ENCODE results near the gene CCDC81. TPM values are rescaled to one million over a fixed set of nuclear protein-coding genes. Genes with fewer than 3 reads are reported as not detected.

CCDC81 gene
- total RNA-seq, 2 experiments from 2014 or later, result 0.83 TPM

DNA sequence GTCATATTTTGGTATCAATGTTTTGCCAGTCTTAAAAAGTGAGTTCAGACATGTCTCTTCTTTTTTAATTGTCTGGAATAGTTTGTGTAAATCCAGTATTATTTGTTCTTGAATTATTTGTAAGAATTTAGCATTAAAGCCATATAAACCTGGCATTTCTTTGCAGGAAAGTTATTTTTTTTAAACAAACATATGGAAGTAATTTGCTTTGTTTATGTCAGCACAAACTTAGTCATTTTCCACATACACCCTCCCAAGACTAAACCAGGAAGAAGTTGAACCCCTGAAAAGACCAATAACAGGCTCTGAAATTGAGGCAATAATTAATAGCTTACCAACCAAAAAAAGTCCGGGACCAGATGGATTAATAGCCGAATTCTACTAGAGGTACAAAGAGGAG lies 9.1 kb upstream of the CCDC81 start:
- H3K27me3 Mint-ChIP-seq, result no peaks in the 10 kb centered on the region
- intact Hi-C loops (cut with micrococcal nuclease), result no loop called here
- CTCF ChIA-PET, result no interaction called here

DNA sequence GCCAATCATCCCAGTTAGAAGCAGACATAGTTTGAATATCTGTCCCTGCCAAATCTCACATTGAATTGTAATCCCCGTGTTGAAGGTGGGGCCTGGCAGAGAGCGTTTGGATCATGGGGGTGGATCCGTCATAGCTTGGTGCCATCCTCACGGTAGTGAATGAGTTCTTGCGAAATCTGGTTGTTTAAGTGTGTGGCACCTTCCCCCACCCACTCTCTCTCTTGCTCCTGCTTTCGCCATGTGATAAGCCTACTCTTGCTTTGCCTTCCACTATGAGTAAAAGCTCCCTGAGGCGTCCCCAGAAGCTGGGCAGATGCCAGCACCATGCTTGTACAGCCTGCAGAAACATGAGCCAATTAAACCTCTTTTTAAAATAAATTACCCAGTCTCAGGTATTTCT lies 5.0 kb upstream of the CCDC81 start:
- no peak for DNase-seq
- no peak overlapping the region for H3K27ac Mint-ChIP-seq
- TF ChIP-seq, protein P1, sequence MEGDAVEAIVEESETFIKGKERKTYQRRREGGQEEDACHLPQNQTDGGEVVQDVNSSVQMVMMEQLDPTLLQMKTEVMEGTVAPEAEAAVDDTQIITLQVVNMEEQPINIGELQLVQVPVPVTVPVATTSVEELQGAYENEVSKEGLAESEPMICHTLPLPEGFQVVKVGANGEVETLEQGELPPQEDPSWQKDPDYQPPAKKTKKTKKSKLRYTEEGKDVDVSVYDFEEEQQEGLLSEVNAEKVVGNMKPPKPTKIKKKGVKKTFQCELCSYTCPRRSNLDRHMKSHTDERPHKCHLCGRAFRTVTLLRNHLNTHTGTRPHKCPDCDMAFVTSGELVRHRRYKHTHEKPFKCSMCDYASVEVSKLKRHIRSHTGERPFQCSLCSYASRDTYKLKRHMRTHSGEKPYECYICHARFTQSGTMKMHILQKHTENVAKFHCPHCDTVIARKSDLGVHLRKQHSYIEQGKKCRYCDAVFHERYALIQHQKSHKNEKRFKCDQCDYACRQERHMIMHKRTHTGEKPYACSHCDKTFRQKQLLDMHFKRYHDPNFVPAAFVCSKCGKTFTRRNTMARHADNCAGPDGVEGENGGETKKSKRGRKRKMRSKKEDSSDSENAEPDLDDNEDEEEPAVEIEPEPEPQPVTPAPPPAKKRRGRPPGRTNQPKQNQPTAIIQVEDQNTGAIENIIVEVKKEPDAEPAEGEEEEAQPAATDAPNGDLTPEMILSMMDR (IDR thresholded peaks at IDR 0.05), result no peak
- peaks cover 3% of the 10 kb centered on the region for H3K4me1 Mint-ChIP-seq (ENCODE audit: low read depth)
- POLR2A ChIA-PET, result no interaction called here
- H3K4me3 Mint-ChIP-seq, result no peak overlapping the region
- no peak for ATAC-seq
- peaks cover 6% of the 10 kb centered on the region for H3K9me3 Mint-ChIP-seq
- intact Hi-C loops (cut with micrococcal nuclease), result no loop called here
- CTCF ChIA-PET, result no interaction called here
- peaks cover 6% of the 10 kb centered on the region for H3K27me3 Mint-ChIP-seq
- no peaks in the 10 kb centered on the region for H3K36me3 Mint-ChIP-seq (ENCODE audit: low read depth)

More for the DNA sequence above, 9.1 kb upstream of the CCDC81 start:
- DNase-seq (no peak), ATAC-seq (no peak)
- H3K4me3 Mint-ChIP-seq, result no peak overlapping the region
- no peaks in the 10 kb centered on the region for H3K36me3 Mint-ChIP-seq (ENCODE audit: low read depth)
- H3K27ac Mint-ChIP-seq, result no peak overlapping the region
- peaks cover 9% of the 10 kb centered on the region for H3K9me3 Mint-ChIP-seq
- TF ChIP-seq, protein P1 (IDR thresholded peaks at IDR 0.05), result no peak
- H3K4me1 Mint-ChIP-seq (ENCODE audit: low read depth), result no peaks in the 10 kb centered on the region
- POLR2A ChIA-PET, result interaction anchor here (0.6 kb wide), 1 partner anchor 11 kb away, joined by 3 read pairs; no protein-coding TSS in a partner anchor

DNA sequence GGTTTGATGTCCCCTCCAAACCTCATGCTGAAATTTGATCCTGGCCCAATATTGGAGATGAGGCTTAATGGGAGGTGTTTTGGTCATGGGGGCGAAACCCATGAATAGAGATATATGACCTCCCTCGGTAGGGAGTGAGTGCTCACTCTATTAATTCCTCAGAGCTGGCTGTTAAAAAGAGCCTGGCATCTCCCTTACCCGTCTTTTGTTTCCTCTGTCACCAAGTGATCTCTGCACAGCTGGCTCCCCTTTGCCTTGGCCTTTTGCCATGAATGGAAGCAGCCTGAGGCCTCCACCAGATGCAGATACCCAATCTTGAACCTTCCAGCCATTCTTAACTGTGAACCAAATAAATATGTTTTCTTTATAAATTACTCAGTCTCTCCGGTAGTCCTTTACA lies 4.5 kb upstream of the CCDC81 start:
- intact Hi-C loops (cut with micrococcal nuclease), result no loop called here
- Mint-ChIP-seq H3K4me1 (ENCODE audit: low read depth) (peaks cover 3% of the 10 kb centered on the region), H3K36me3 (ENCODE audit: low read depth) (no peaks in the 10 kb centered on the region), H3K27me3 (peaks cover 6% of the 10 kb centered on the region), H3K4me3 (no peak overlapping the region), H3K9me3 (peaks cover 6% of the 10 kb centered on the region), H3K27ac (no peak overlapping the region)
- ChIA-PET CTCF (interaction anchor here (1.2 to 1.4 kb wide), 2 partner anchors 9 to 21 kb away, joined by 3 to 4 read pairs; no protein-coding TSS in a partner anchor), POLR2A (no interaction called here)
- TF ChIP-seq, protein P1 (IDR thresholded peaks at IDR 0.05), result no peak
- DNase-seq (no peak), ATAC-seq (no peak)

DNA sequence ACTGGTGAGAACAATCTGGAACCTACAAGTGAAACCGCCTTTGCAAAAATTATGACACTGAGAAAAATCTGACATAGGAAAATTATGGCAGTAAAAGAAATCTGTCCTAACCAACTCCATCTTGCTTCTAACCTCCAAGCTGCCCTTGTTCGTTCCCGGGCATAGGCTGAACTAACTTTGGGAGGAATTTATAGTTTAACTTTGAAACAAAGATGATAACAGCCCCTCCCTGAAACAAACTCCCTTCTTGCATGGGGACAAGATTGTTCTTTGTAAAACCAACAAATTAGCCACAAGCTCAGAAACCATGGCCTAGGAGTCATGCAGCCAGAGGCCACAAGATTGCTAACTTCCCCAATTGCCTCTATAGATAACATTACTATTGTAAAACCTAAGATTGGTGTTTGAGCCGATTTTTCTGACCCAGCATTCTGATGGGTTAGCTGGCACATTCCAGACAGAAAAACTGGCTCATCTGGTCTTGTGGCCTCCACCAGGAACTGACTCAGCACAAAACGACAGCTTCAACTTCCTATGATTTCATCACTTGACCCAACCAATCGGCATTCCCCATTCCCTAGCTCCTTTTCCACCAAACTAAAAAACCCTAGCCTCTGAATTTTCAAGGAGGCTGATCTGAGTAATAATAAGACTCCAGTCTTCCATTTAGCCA lies 3.6 kb upstream of the CCDC81 start:
- ATAC-seq (no peak), DNase-seq (no peak)
- H3K27ac Mint-ChIP-seq, result no peak overlapping the region
- peaks cover 6% of the 10 kb centered on the region for H3K9me3 Mint-ChIP-seq
- TF ChIP-seq, protein P1 (IDR thresholded peaks at IDR 0.05), result no peak
- CTCF ChIA-PET, result interaction anchor here (1.1 to 1.4 kb wide), 3 partner anchors 10 to 22 kb away, joined by 3 to 4 read pairs (median 3); no protein-coding TSS in a partner anchor
- H3K36me3 Mint-ChIP-seq (ENCODE audit: low read depth), result no peaks in the 10 kb centered on the region
- no peak overlapping the region for H3K4me3 Mint-ChIP-seq
- peaks cover 3% of the 10 kb centered on the region for H3K4me1 Mint-ChIP-seq (ENCODE audit: low read depth)
- intact Hi-C loops (cut with micrococcal nuclease), result no loop called here
- H3K27me3 Mint-ChIP-seq, result peaks cover 6% of the 10 kb centered on the region
- POLR2A ChIA-PET, result no interaction called here

DNA sequence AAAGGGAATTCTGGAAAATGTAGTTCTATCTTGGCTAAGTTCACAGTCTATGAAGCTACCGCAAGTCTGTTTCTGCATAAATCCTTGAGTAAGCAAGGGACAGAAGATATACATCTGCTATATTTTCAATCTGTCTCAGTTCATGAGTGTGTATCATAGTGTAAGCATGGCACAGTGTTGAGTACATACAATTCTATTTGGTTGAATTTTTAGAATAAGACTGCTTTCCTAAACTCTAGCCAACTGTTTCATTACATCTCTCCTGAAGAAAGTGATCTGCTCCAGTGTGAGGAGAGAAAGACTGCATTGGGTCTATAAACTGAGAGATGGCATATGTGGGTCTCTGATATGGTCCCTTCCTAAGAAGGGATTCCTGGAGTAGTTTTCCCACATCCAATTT lies 2.6 kb upstream of the CCDC81 start:
- ChIA-PET POLR2A (no interaction called here), CTCF (interaction anchor here (1.1 kb wide), 1 partner anchor 9 kb away, joined by 3 read pairs; no protein-coding TSS in a partner anchor)
- Mint-ChIP-seq H3K27me3 (peaks cover 6% of the 10 kb centered on the region), H3K27ac (no peak overlapping the region), H3K9me3 (peaks cover 7% of the 10 kb centered on the region), H3K36me3 (ENCODE audit: low read depth) (no peaks in the 10 kb centered on the region), H3K4me3 (no peak overlapping the region), H3K4me1 (ENCODE audit: low read depth) (peaks cover 3% of the 10 kb centered on the region)
- intact Hi-C loops (cut with micrococcal nuclease), result no loop called here
- TF ChIP-seq, protein P1 (IDR thresholded peaks at IDR 0.05), result no peak
- ATAC-seq (no peak), DNase-seq (no peak)

All from activated CD8-positive, alpha-beta T cell treated with anti-CD3 and anti-CD28 coated beads for 36 hours (primary cell).